ENCODE results near the gene ANKRD33.

ANKRD33 gene

DNA sequence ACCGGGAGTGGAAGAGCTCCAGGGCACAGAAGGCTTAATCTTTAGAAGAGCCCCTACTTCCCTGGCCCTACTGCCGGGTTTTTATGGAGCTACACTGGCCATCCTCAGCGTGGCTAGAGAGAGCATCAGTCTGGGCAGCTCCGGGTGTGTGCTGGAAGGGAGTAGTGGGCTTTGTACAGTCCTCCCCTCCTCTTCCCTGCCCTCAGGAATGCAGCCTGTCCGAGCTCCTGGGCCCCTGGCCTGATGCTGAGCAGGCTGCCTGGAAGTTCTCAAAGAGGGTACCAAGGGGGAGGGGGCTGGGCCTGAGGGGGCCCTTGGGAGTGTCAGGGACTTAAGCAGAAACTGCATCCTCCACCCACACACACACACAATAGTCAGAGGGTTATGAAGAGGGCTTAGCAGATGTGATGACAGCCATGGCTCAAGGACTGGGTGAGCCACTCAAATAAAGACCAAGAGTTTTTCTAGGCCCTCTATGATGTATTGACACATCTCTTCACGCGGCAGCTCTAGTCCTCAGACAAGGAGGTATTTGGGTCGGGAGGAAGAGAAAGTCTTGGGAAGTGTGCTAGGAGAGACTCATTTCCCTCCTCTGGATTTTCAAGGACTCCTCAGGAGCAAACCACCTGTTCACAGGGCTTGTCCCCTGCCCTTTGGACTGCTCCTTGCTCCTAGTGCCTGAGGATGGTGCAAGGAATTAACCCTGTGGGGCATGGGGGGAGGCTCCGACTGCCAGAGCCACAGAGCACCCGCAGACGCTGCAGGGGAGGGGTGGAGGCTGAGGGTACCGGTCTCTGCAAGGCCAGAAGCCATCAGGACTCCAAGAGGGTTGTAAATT is 22.9 kb upstream of the ANKRD33 start:
- DNase-seq (ENCODE audit: low spot score) (no peak), ATAC-seq (ENCODE audit: low read depth) (no peak; the same call in 2 of the 3 replicates)
- Histone ChIP-seq H3K27me3 (ENCODE audit: insufficient read depth, poor library complexity, severe bottlenecking) (peaks cover 37% of the 10 kb centered on the region), H3K9me3 (ENCODE audit: severe bottlenecking) (no peaks in the 10 kb centered on the region), H3K36me3 (ENCODE audit: low read depth) (no peaks in the 10 kb centered on the region), H3K4me1 (ENCODE audit: insufficient read depth, poor library complexity, severe bottlenecking) (no peaks in the 10 kb centered on the region), H3K4me3 (ENCODE audit: severe bottlenecking) (no peak overlapping the region), H3K27ac (ENCODE audit: poor library complexity, severe bottlenecking) (no peak overlapping the region)
- no peak for TF ChIP-seq CTCF (IDR thresholded peaks at IDR 0.05; ENCODE audit: poor library complexity, severe bottlenecking)

- no peak for ATAC-seq (ENCODE audit: low read depth)
- Histone ChIP-seq H3K4me1 (ENCODE audit: insufficient read depth, poor library complexity, severe bottlenecking) (no peaks in the 10 kb centered on the region), H3K27me3 (ENCODE audit: insufficient read depth, poor library complexity, severe bottlenecking) (peaks cover 44% of the 10 kb centered on the region), H3K27ac (ENCODE audit: poor library complexity, severe bottlenecking) (no peak overlapping the region), H3K4me3 (ENCODE audit: severe bottlenecking) (no peak overlapping the region), H3K9me3 (ENCODE audit: severe bottlenecking) (no peaks in the 10 kb centered on the region), H3K36me3 (ENCODE audit: low read depth) (no peaks in the 10 kb centered on the region)
- no peak for TF ChIP-seq CTCF (IDR thresholded peaks at IDR 0.05; ENCODE audit: poor library complexity, severe bottlenecking)
- no peak for DNase-seq (ENCODE audit: low spot score)
Measured at GRCh38 chr12:51865757-51866270, 22.1 kb upstream of the ANKRD33 start.

DNA sequence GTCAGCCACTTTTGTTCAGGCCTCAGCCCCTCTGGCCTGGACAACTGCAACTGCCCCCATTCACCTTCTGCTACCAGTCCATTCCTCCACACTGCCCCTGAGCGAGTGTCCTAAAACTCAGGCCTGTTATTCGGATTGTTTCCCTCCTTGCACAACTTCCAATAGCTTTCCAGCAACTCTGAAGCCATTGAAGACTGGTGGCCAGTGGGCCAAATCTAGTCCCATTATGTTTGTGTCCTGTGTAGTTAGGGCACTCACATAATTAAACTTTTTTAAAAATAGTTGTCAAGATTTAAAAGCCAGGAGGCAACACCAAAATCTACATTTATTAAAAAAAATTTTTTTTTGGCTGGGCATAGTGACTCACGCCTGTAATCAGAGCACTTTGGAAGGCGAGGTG is 21.6 kb upstream of the ANKRD33 start:
- no peaks in the 10 kb centered on the region for H3K4me1 ChIP-seq (ENCODE audit: insufficient read depth, poor library complexity, severe bottlenecking)
- peaks cover 47% of the 10 kb centered on the region for H3K27me3 ChIP-seq (ENCODE audit: insufficient read depth, poor library complexity, severe bottlenecking)
- no peak overlapping the region for H3K27ac ChIP-seq (ENCODE audit: poor library complexity, severe bottlenecking)
- no peaks in the 10 kb centered on the region for H3K36me3 ChIP-seq (ENCODE audit: low read depth)
- no peaks in the 10 kb centered on the region for H3K9me3 ChIP-seq (ENCODE audit: severe bottlenecking)
- ATAC-seq (ENCODE audit: low read depth) (no peak), DNase-seq (ENCODE audit: low spot score) (no peak)
- no peak for TF ChIP-seq CTCF (IDR thresholded peaks at IDR 0.05; ENCODE audit: poor library complexity, severe bottlenecking)
- H3K4me3 ChIP-seq (ENCODE audit: severe bottlenecking), result no peak overlapping the region

DNA sequence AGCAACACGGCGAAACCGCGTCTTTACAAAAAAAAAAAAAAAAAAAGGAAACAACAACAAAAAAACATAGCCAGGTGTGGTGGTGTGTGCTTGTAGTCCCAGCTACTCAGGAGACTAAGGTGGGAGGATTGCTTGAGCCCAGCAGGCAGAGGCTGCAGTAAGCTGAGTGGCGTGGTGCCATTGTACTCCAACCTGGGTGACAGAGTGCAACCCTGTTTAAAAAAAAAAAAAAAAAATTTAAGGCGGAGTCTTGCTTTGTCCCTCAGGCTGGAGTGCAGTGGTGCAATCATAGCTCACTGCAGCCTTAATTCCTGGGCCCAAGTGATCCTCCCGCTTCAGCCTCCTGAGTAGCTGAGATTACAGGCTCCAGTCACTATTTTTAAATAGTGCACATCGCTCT is 21.1 kb upstream of the ANKRD33 start:
- Histone ChIP-seq H3K27me3 (ENCODE audit: insufficient read depth, poor library complexity, severe bottlenecking) (peaks cover 47% of the 10 kb centered on the region), H3K9me3 (ENCODE audit: severe bottlenecking) (no peaks in the 10 kb centered on the region), H3K27ac (ENCODE audit: poor library complexity, severe bottlenecking) (no peak overlapping the region), H3K4me1 (ENCODE audit: insufficient read depth, poor library complexity, severe bottlenecking) (no peaks in the 10 kb centered on the region), H3K36me3 (ENCODE audit: low read depth) (no peaks in the 10 kb centered on the region), H3K4me3 (ENCODE audit: severe bottlenecking) (no peak overlapping the region)
- no peak for TF ChIP-seq CTCF (IDR thresholded peaks at IDR 0.05; ENCODE audit: poor library complexity, severe bottlenecking)
- DNase-seq (ENCODE audit: low spot score), result no peak
- no peak for ATAC-seq (ENCODE audit: low read depth)

DNA sequence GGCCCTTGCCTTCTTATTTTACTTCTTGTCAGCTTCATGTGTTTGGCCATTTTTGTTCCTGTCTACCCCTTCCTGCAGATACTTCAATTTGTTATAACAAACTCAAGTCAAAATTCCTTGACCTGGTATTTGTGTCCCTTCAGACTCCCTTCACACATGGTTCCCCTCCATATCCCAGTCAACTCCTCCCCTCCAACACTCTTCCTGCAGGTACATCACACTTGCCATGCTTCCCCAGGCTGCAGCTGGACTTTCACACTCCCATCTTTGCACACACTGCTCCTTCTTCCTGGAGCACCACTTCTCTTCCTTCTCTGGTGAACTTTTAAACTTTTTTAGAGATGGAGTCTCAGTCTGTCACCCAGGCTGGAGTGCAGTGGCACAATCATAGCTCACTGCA is 20.5 kb upstream of the ANKRD33 start:
- no peaks in the 10 kb centered on the region for H3K36me3 ChIP-seq (ENCODE audit: low read depth)
- TF ChIP-seq CTCF (IDR thresholded peaks at IDR 0.05; ENCODE audit: poor library complexity, severe bottlenecking), result no peak
- no peak overlapping the region for H3K4me3 ChIP-seq (ENCODE audit: severe bottlenecking)
- no peak for DNase-seq (ENCODE audit: low spot score)
- ATAC-seq (ENCODE audit: low read depth), result no peak
- no peaks in the 10 kb centered on the region for H3K9me3 ChIP-seq (ENCODE audit: severe bottlenecking)
- peaks cover 47% of the 10 kb centered on the region for H3K27me3 ChIP-seq (ENCODE audit: insufficient read depth, poor library complexity, severe bottlenecking)
- no peaks in the 10 kb centered on the region for H3K4me1 ChIP-seq (ENCODE audit: insufficient read depth, poor library complexity, severe bottlenecking)
- H3K27ac ChIP-seq (ENCODE audit: poor library complexity, severe bottlenecking), result no peak overlapping the region
